MM.1S (cell line): ENCODE data around the gene EDN3.

Source experiments
- EZH2 ChIP-seq: fragments of 300-600 bp; sonication (generic); optimal IDR thresholded peaks from 2 replicates; pipeline ENCODE3; 2017; ENCODE audit warnings: low read depth, mild to moderate bottlenecking, antibody characterized with exemption, low read length, mixed read lengths
- EZH2phosphoT487 ChIP-seq: fragments of 300-600 bp; sonication (generic); IDR thresholded peaks from 2 replicates; pipeline ENCODE4 v1.6.1; 2018; ENCODE audit warnings: antibody characterized with exemption, low read length
- TF ChIP-seq, protein P1 (sequence below): fragments of 300-600 bp; sonication (generic); IDR thresholded peaks from 2 replicates; pipeline ENCODE4 v1.5.1; 2016; ENCODE audit warnings: antibody characterized with exemption, low read length, mixed read lengths

DNA sequence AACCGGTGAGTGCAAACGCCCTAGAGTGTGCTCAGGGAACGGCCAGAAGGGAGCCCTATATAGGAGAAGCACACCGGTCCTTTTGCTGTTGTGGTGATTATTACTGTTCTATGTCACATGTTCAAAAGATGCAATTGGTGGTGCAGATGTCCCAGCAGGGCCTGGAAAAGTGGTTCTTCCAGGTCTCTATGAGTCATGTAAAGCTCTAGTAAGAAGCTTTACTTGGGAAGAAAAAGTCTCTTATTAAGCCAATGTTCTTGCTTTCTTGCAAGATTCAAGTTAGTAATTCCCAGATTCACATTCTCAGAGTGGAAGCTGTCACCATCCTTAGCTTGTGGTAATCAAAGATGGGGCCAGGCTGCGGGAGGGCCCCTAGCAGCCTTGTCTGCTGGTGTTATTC is 23.3 kb downstream of the EDN3 start:
- TF ChIP-seq, protein P1, sequence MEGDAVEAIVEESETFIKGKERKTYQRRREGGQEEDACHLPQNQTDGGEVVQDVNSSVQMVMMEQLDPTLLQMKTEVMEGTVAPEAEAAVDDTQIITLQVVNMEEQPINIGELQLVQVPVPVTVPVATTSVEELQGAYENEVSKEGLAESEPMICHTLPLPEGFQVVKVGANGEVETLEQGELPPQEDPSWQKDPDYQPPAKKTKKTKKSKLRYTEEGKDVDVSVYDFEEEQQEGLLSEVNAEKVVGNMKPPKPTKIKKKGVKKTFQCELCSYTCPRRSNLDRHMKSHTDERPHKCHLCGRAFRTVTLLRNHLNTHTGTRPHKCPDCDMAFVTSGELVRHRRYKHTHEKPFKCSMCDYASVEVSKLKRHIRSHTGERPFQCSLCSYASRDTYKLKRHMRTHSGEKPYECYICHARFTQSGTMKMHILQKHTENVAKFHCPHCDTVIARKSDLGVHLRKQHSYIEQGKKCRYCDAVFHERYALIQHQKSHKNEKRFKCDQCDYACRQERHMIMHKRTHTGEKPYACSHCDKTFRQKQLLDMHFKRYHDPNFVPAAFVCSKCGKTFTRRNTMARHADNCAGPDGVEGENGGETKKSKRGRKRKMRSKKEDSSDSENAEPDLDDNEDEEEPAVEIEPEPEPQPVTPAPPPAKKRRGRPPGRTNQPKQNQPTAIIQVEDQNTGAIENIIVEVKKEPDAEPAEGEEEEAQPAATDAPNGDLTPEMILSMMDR = no peak
- TF ChIP-seq EZH2phosphoT487 (no peak), EZH2 (no peak)
